ENCODE measurements around the gene PTPRM. TPM values are rescaled to one million over a fixed set of nuclear protein-coding genes. Genes with fewer than 3 reads are reported as not detected.
A peak's percentile ranks its signal among the peaks of the same experiment; 100 is the strongest.

The PTPRM gene
- total RNA-seq, 4 donors from 2014 or later, result 170 to 198 (median 182) TPM

DNA sequence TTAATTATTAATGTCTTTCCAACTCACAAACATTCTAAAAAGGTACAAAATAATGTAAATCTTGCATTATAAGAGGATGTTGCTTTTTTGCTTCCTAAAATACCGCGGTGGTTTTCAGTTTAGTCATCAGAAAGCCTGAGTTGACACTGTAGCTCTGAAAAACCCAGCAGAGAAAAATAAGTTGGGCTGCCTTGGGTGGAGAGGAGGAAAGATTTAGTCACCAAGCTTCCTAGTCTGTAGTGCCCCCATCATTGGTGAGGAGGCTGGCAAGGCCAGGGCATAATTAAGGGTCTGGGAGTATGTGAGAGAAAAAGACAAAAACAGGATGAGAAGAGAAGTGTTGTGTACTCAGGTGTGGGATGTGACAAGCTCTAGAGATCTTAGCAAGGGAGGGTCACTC lies 5.7 kb downstream of the PTPRM start:
- Histone ChIP-seq H3K27me3 (no peaks in the 10 kb centered on the region), H3K9me3 (no peaks in the 10 kb centered on the region), H3K4me3 (replicated peaks in 1 of 3) (no peak overlapping the region), H3K27ac (peak overlapping the region; percentile 27 to 50 (median 44)), H3K4me1 (peaks cover 33 to 42% of the 10 kb centered on the region in 2 donors), H3K36me3 (no peaks in the 10 kb centered on the region)
- DNase-seq, result peak in 1 of 2 donors; percentile 23
- intact Hi-C loops (cut with DNase I), result no loop called here
- WGBS, 2 donors, result 34 to 39% methylated on average over 2 of the region's 2 CpGs
- TF ChIP-seq, protein P1, sequence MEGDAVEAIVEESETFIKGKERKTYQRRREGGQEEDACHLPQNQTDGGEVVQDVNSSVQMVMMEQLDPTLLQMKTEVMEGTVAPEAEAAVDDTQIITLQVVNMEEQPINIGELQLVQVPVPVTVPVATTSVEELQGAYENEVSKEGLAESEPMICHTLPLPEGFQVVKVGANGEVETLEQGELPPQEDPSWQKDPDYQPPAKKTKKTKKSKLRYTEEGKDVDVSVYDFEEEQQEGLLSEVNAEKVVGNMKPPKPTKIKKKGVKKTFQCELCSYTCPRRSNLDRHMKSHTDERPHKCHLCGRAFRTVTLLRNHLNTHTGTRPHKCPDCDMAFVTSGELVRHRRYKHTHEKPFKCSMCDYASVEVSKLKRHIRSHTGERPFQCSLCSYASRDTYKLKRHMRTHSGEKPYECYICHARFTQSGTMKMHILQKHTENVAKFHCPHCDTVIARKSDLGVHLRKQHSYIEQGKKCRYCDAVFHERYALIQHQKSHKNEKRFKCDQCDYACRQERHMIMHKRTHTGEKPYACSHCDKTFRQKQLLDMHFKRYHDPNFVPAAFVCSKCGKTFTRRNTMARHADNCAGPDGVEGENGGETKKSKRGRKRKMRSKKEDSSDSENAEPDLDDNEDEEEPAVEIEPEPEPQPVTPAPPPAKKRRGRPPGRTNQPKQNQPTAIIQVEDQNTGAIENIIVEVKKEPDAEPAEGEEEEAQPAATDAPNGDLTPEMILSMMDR (IDR thresholded peaks at IDR 0.05), result no peak
- TF ChIP-seq POLR2A (IDR thresholded peaks at IDR 0.05), result peak in 1 of 2 donors; percentile 5

DNA sequence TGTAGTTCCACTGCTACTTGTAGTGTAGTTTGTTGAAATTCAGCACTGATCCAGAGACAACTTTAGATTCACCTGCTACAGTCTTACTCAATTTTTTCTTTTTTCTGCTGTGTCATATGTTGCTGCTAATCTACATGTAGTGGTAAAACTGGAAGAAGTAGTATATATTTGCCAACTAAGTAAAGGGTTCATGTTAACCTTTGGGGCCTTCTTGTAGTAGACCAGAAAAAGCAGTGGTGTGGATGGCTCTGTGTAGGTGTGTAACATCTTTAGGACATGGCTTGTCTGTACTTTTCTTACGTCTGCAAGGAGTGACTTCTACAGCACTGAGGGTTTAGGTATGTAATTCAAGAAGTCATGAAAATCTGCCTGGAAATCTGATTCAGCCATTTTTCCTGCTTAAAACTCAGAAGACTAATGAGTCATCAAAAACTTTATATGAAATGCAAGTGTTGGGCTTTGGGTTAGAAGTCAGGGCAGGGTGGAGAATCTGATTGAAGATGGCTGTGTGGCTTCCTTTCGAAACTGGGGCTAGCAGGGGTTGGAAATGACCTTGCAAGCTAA lies 8.4 kb downstream of the PTPRM start:
- Histone ChIP-seq H3K9me3 (no peaks in the 10 kb centered on the region), H3K36me3 (no peaks in the 10 kb centered on the region), H3K4me1 (peaks cover 24 to 43% of the 10 kb centered on the region in 2 donors), H3K27me3 (no peaks in the 10 kb centered on the region), H3K4me3 (replicated peaks in 1 of 3) (no peak overlapping the region), H3K27ac (peak overlapping the region in 1 of 3 donors; percentile 13)
- 91 to 92% methylated on average over 2 of the region's 2 CpGs for WGBS, 2 donors
- DNase-seq, result no peak
- TF ChIP-seq POLR2A (IDR thresholded peaks at IDR 0.05), result no peak
- TF ChIP-seq, protein P1 (IDR thresholded peaks at IDR 0.05), result no peak
- intact Hi-C loops (cut with DNase I), result no loop called here

DNA sequence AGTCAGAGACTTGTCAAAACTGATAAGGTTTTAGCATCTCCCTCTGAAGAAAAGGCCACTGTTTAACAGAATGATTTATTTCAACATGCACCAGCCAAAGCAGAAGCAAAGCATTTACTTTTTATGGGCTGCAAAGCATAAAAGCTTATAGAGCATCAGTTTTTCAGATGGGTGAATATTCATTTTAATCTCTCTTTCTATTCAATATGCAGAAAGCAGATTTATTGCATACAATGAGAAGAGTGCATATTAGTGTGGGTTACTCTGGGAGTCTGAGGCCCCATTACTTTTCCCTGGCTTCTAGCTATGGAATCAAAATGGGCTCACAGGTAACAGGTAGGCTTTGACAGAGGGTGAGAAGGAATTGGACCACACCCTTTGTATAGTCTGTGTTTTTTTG lies 9.0 kb downstream of the PTPRM start:
- H3K4me1 ChIP-seq, result peaks cover 23 to 43% of the 10 kb centered on the region in 2 donors
- TF ChIP-seq, protein P1 (IDR thresholded peaks at IDR 0.05), result no peak
- TF ChIP-seq POLR2A (IDR thresholded peaks at IDR 0.05), result no peak

DNA sequence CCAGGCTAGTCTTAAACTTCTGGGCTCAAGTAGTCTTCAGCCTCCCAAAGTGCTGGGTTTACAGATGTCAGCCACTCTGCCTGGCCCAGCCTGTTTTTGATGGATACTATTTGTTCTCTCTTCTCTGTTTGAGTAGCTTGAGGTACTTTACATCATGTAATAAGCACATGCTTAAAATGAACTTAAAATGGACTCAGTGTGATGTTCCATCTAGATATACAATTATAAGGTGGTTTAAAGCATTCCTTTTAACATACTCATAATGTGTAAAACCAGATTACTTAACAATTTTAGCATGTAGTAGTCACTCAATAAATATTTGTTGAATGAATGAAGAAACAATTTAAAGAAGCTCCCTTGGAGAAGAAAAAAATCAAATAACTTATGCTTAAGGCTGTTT lies 9.6 kb downstream of the PTPRM start:
- H3K36me3 ChIP-seq, result no peaks in the 10 kb centered on the region
- intact Hi-C loops (cut with DNase I), result no loop called here
- H3K27me3 ChIP-seq, result no peaks in the 10 kb centered on the region
- no peaks in the 10 kb centered on the region for H3K9me3 ChIP-seq
- H3K4me3 ChIP-seq (replicated peaks in 1 of 3), result no peak overlapping the region
- TF ChIP-seq, protein P1 (IDR thresholded peaks at IDR 0.05), result no peak
- TF ChIP-seq POLR2A (IDR thresholded peaks at IDR 0.05), result no peak
- peak in 1 of 2 donors; percentile 31 for DNase-seq
- H3K4me1 ChIP-seq, result peaks cover 21 to 43% of the 10 kb centered on the region in 2 donors
- H3K27ac ChIP-seq, result peak overlapping the region in 2 of 3 donors; percentile 4 to 20

More for the DNA sequence above, 9.0 kb downstream of the PTPRM start:
- no peaks in the 10 kb centered on the region for H3K36me3 ChIP-seq
- DNase-seq, result no peak
- H3K27me3 ChIP-seq, result no peaks in the 10 kb centered on the region
- no peaks in the 10 kb centered on the region for H3K9me3 ChIP-seq
- intact Hi-C loops (cut with DNase I), result no loop called here
- H3K27ac ChIP-seq, result peak overlapping the region in 2 of 3 donors; percentile 13 to 20
- H3K4me3 ChIP-seq (replicated peaks in 1 of 3), result no peak overlapping the region

DNA sequence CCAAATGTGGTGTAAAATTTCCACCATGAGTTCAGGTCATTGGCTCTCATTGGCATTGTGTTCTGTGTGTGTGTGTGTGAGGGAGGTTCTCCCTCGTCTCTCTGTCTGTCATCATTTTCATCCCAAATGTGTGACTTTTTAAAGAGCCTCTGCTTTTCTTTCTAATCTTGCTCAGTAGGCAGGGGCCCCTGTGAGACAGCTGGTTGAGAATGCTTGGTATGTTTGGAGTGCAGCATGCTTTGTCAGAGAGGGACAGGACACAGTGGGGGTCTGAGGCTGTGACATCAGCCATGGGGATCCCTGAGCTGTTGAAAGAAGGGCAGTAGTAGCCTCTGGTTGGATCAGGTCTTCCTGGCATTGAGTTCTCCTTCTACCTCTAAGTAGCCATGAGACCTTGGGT lies 10.6 kb downstream of the PTPRM start:
- Histone ChIP-seq H3K36me3 (no peaks in the 10 kb centered on the region), H3K27ac (peak overlapping the region in 1 of 3 donors; percentile 4), H3K9me3 (no peaks in the 10 kb centered on the region), H3K27me3 (no peaks in the 10 kb centered on the region), H3K4me1 (peaks cover 11 to 39% of the 10 kb centered on the region in 2 donors), H3K4me3 (replicated peaks in 1 of 3) (no peak overlapping the region)
- DNase-seq, result peak in 1 of 2 donors; percentile 16
- TF ChIP-seq, protein P1 (IDR thresholded peaks at IDR 0.05), result no peak
- no peak for TF ChIP-seq POLR2A (IDR thresholded peaks at IDR 0.05)
- WGBS, 2 donors, result 56 to 72% methylated on average over 1 of the region's 1 CpG
- intact Hi-C loops (cut with DNase I), result no loop called here
